ENCODE results near the gene PRG3.
"Not testable (repeated sequence)": the region's sequence is repeated elsewhere in the genome, so short reads cannot be mapped to it uniquely, and the experiment has no call there.

PRG3 gene

GRCh38 chr11:57363131-57364080, 17.5 kb downstream of the PRG3 start:
- peaks cover 21% of the 10 kb centered on the region for H3K27me3 Mint-ChIP-seq (ENCODE audit: low read depth, poor library complexity)
- H3K4me3 Mint-ChIP-seq, result no peak overlapping the region
- no peak for DNase-seq
- H3K4me1 Mint-ChIP-seq, result peaks cover 33% of the 10 kb centered on the region
- no peak for TF ChIP-seq CTCF (IDR thresholded peaks at IDR 0.05)
- H3K9me3 Mint-ChIP-seq, result no peaks in the 10 kb centered on the region
- H3K27ac Mint-ChIP-seq, result no peak overlapping the region
- H3K36me3 Mint-ChIP-seq (ENCODE audit: low read depth), result no peaks in the 10 kb centered on the region

DNA sequence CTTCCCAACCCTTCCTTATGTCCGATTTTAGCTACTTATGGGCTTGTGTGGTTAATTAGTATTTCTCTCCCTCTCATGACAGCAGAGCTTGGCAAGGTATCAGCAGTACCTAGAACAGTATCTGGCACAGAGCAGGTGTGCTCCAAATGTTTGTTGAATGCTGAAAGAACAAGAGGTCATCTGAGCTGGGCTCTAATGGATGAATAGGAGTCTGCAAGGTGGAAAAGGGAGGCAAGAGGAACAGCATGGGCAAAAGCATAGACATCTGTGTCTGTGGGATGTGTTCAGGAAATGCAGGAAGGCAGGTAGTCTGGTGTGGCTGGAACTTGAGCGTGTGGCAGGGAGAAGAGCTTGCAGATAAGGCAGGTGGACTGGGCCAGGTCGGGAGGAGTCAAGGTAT, 19.0 kb downstream of the PRG3 start:
- Mint-ChIP-seq H3K27me3 (ENCODE audit: low read depth, poor library complexity) (peaks cover 21% of the 10 kb centered on the region), H3K9me3 (no peaks in the 10 kb centered on the region), H3K36me3 (ENCODE audit: low read depth) (no peaks in the 10 kb centered on the region), H3K4me3 (no peak overlapping the region), H3K27ac (peak overlapping the region; percentile 11), H3K4me1 (peaks cover 40% of the 10 kb centered on the region)
- DNase-seq, result no peak
- TF ChIP-seq CTCF (IDR thresholded peaks at IDR 0.05), result no peak

- H3K27ac Mint-ChIP-seq; H3K36me3 Mint-ChIP-seq (ENCODE audit: low read depth); DNase-seq; H3K9me3 Mint-ChIP-seq; H3K4me3 Mint-ChIP-seq: not testable (repeated sequence)
- peaks cover 21% of the 10 kb centered on the region for H3K27me3 Mint-ChIP-seq (ENCODE audit: low read depth, poor library complexity)
- peaks cover 38% of the 10 kb centered on the region for H3K4me1 Mint-ChIP-seq
Measured at GRCh38 chr11:57361420-57361819, 19.5 kb downstream of the PRG3 start.

- Mint-ChIP-seq H3K4me1 (peaks cover 43% of the 10 kb centered on the region), H3K36me3 (ENCODE audit: low read depth) (no peaks in the 10 kb centered on the region), H3K9me3 (no peaks in the 10 kb centered on the region), H3K27me3 (ENCODE audit: low read depth, poor library complexity) (peaks cover 21% of the 10 kb centered on the region), H3K27ac (no peak overlapping the region), H3K4me3 (no peak overlapping the region)
- DNase-seq, result no peak
- TF ChIP-seq CTCF (IDR thresholded peaks at IDR 0.05), result no peak
Measured at GRCh38 chr11:57360991-57361390, 20.0 kb downstream of the PRG3 start.

DNA sequence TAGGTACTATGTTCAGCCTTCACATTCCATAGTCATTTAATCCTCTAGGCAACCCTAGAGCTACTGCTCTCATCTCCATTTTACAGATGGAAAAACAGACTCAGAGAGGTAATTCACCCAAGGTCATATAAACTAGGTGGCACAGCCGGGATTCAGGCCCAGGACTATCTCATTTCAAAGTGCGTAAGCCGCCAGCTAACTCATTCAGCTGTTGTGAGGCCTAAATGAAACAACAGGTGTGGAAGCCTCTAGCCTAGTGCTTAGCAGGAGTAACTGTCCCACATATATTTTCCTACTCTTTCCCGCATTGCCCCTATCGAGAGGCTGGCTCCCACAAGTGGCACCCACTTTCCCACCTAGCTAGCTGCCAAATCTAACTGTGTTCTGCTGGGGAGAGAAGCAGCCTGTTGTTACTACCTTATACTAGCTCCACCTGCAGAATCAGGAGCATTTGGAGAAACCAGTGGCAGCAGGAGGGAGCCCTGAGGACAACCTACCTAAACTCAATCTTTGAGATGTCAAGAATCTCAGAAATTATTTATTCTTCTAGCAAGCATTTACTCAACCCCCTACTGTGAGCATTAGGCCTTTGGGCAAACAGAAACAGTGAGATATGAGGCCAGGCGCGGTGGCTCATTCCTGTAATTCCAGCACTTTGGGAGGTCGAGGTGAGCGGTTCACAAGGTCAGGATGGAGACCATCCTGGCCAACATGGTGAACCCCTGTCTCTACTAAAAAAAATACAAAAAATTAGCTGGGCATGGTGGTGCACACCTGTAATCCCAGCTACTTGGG, 20.9 kb downstream of the PRG3 start:
- no peak overlapping the region for H3K27ac Mint-ChIP-seq
- H3K27me3 Mint-ChIP-seq (ENCODE audit: low read depth, poor library complexity), result peaks cover 15% of the 10 kb centered on the region

More for the DNA sequence above, 20.9 kb downstream of the PRG3 start:
- no peak for DNase-seq
- Mint-ChIP-seq H3K4me3 (no peak overlapping the region), H3K9me3 (no peaks in the 10 kb centered on the region), H3K36me3 (ENCODE audit: low read depth) (no peaks in the 10 kb centered on the region), H3K4me1 (peaks cover 40% of the 10 kb centered on the region)
- TF ChIP-seq CTCF (IDR thresholded peaks at IDR 0.05), result no peak
